Effector memory CD8-positive, alpha-beta T cell (primary cell): ENCODE data around the gene SKIL.

Source experiments
- ATAC-seq: fragments of 150-1000 bp; cut with Tn5 transposase; replicated peaks from 2 replicates; pipeline ENCODE4 v1.10.0; 2021; ENCODE audit warnings: mild to moderate bottlenecking, moderate library complexity
- DNase-seq, 3 experiments: peaks; one replicate each; pipeline ENCODE4 v3.0.0; 2021
- H3K27ac Mint-ChIP-seq, 2 donors: one replicate each; pipeline ENCODE4 v1.8.0; 2022; ENCODE audit warnings: mild to moderate bottlenecking in 2 of 2, mixed read lengths in 2 of 2, moderate library complexity in 2 of 2
- H3K27me3 Mint-ChIP-seq, 2 donors: one replicate each; pipeline ENCODE4 v1.8.0; 2022; ENCODE audit warnings: mixed read lengths in 2 of 2
- H3K36me3 Mint-ChIP-seq: one replicate; pipeline ENCODE4 v1.8.0; 2022; ENCODE audit warnings: mild to moderate bottlenecking, moderate library complexity, mixed read lengths; ENCODE audit not compliant: insufficient read depth
- H3K4me1 Mint-ChIP-seq, 2 donors: one replicate each; pipeline ENCODE4 v1.8.0; 2022; ENCODE audit warnings: low read depth in 2 of 2, mixed read lengths in 2 of 2
- H3K4me3 Mint-ChIP-seq, 2 donors: one replicate each; pipeline ENCODE4 v1.8.0; 2022; ENCODE audit warnings: mild to moderate bottlenecking in 2 of 2, mixed read lengths in 2 of 2, moderate library complexity in 2 of 2
- H3K9me3 Mint-ChIP-seq, 2 donors: one replicate each; pipeline ENCODE4 v1.8.0; 2022; ENCODE audit warnings: mixed read lengths in 2 of 2

Gene SKIL

GRCh38 chr3:170358042-170359010, 811 bp downstream of the SKIL start:
- Mint-ChIP-seq H3K4me1 (peaks cover 18 to 38% of the 10 kb centered on the region in 2 donors), H3K36me3 (peaks cover 51% of the 10 kb centered on the region), H3K27me3 (no peaks in the 10 kb centered on the region), H3K27ac (peak overlapping the region; percentile 91 to 97), H3K4me3 (peak overlapping the region; percentile 73 to 83), H3K9me3 (no peaks in the 10 kb centered on the region)
- peak; percentile 77 to 79 (median 78) for DNase-seq
- ATAC-seq, result peak; percentile 21

- peaks cover 19 to 38% of the 10 kb centered on the region in 2 donors for H3K4me1 Mint-ChIP-seq
- H3K27ac Mint-ChIP-seq, result peak overlapping the region; percentile 91 to 97
- no peaks in the 10 kb centered on the region for H3K27me3 Mint-ChIP-seq
- H3K9me3 Mint-ChIP-seq, result no peaks in the 10 kb centered on the region
- ATAC-seq (no peak), DNase-seq (no peak)
- H3K36me3 Mint-ChIP-seq, result peaks cover 51% of the 10 kb centered on the region
- peak overlapping the region; percentile 73 to 83 for H3K4me3 Mint-ChIP-seq
Measured at GRCh38 chr3:170359178-170359704, 1.7 kb downstream of the SKIL start.

GRCh38 chr3:170360466-170360865, 3.0 kb downstream of the SKIL start:
- Mint-ChIP-seq H3K27me3 (no peaks in the 10 kb centered on the region), H3K9me3 (no peaks in the 10 kb centered on the region), H3K4me1 (peaks cover 19 to 39% of the 10 kb centered on the region in 2 donors), H3K4me3 (no peak overlapping the region), H3K27ac (peak overlapping the region; percentile 17 to 97), H3K36me3 (peaks cover 51% of the 10 kb centered on the region)
- ATAC-seq (no peak), DNase-seq (no peak)

GRCh38 chr3:170360916-170361315, 3.4 kb downstream of the SKIL start:
- DNase-seq (no peak), ATAC-seq (no peak)
- Mint-ChIP-seq H3K4me1 (peaks cover 19 to 37% of the 10 kb centered on the region in 2 donors), H3K9me3 (no peaks in the 10 kb centered on the region), H3K27me3 (no peaks in the 10 kb centered on the region), H3K36me3 (peaks cover 48% of the 10 kb centered on the region), H3K27ac (no peak overlapping the region), H3K4me3 (no peak overlapping the region)

- peak overlapping the region in 1 of 2 donors; percentile 49 for H3K4me3 Mint-ChIP-seq
Measured at GRCh38 chr3:170361711-170362110, 4.2 kb downstream of the SKIL start.

GRCh38 chr3:170363471-170363994, 6.0 kb downstream of the SKIL start:
- ATAC-seq, result no peak
- Mint-ChIP-seq H3K4me1 (peaks cover 11 to 26% of the 10 kb centered on the region in 2 donors), H3K4me3 (peak overlapping the region in 1 of 2 donors; percentile 10), H3K9me3 (no peaks in the 10 kb centered on the region), H3K36me3 (peaks cover 24% of the 10 kb centered on the region), H3K27ac (peak overlapping the region in 1 of 2 donors; percentile 62), H3K27me3 (no peaks in the 10 kb centered on the region)
- no peak for DNase-seq

More at GRCh38 chr3:170361711-170362110, 4.2 kb downstream of the SKIL start:
- Mint-ChIP-seq H3K9me3 (no peaks in the 10 kb centered on the region), H3K27me3 (no peaks in the 10 kb centered on the region), H3K36me3 (peaks cover 40% of the 10 kb centered on the region), H3K27ac (no peak overlapping the region), H3K4me1 (peaks cover 16 to 31% of the 10 kb centered on the region in 2 donors)
- DNase-seq (no peak), ATAC-seq (no peak)

GRCh38 chr3:170364965-170365364, 7.5 kb downstream of the SKIL start:
- Mint-ChIP-seq H3K36me3 (peaks cover 11% of the 10 kb centered on the region), H3K4me3 (no peak overlapping the region), H3K27me3 (no peaks in the 10 kb centered on the region), H3K9me3 (no peaks in the 10 kb centered on the region), H3K4me1 (peaks cover 8 to 20% of the 10 kb centered on the region in 2 donors), H3K27ac (no peak overlapping the region)
- ATAC-seq, result no peak
- no peak for DNase-seq

GRCh38 chr3:170367797-170368196, 10.3 kb downstream of the SKIL start:
- Mint-ChIP-seq H3K9me3 (no peaks in the 10 kb centered on the region), H3K27me3 (no peaks in the 10 kb centered on the region), H3K36me3 (no peaks in the 10 kb centered on the region), H3K27ac (no peak overlapping the region), H3K4me1 (peaks cover 6 to 9% of the 10 kb centered on the region in 2 donors), H3K4me3 (no peak overlapping the region)
- ATAC-seq, result no peak
- DNase-seq, result no peak

- H3K4me3 Mint-ChIP-seq, result no peak overlapping the region
- peaks cover 3% of the 10 kb centered on the region for H3K36me3 Mint-ChIP-seq
- DNase-seq (no peak), ATAC-seq (no peak)
- H3K27me3 Mint-ChIP-seq, result no peaks in the 10 kb centered on the region
- H3K27ac Mint-ChIP-seq, result no peak overlapping the region
- peaks cover 6 to 9% of the 10 kb centered on the region in 2 donors for H3K4me1 Mint-ChIP-seq
- no peaks in the 10 kb centered on the region for H3K9me3 Mint-ChIP-seq
Measured at GRCh38 chr3:170368921-170369320, 11.4 kb downstream of the SKIL start.

GRCh38 chr3:170372190-170372879, 14.8 kb downstream of the SKIL start:
- Mint-ChIP-seq H3K36me3 (peaks cover 8% of the 10 kb centered on the region), H3K4me1 (peaks cover 6 to 11% of the 10 kb centered on the region in 2 donors), H3K27me3 (no peaks in the 10 kb centered on the region), H3K27ac (no peak overlapping the region), H3K9me3 (no peaks in the 10 kb centered on the region), H3K4me3 (no peak overlapping the region)
- no peak for DNase-seq
- ATAC-seq, result no peak

GRCh38 chr3:170383567-170383966, 26.1 kb downstream of the SKIL start:
- H3K27ac Mint-ChIP-seq, result peak overlapping the region; percentile 9 to 72
- ATAC-seq (no peak), DNase-seq (no peak)
- no peaks in the 10 kb centered on the region for H3K27me3 Mint-ChIP-seq
- peaks cover 65% of the 10 kb centered on the region for H3K36me3 Mint-ChIP-seq
- H3K9me3 Mint-ChIP-seq, result no peaks in the 10 kb centered on the region
- H3K4me3 Mint-ChIP-seq, result no peak overlapping the region
- no peaks in the 10 kb centered on the region for H3K4me1 Mint-ChIP-seq

GRCh38 chr3:170386468-170386867, 29.0 kb downstream of the SKIL start:
- Mint-ChIP-seq H3K4me3 (no peak overlapping the region), H3K36me3 (peaks cover 75% of the 10 kb centered on the region), H3K27me3 (no peaks in the 10 kb centered on the region), H3K9me3 (no peaks in the 10 kb centered on the region), H3K4me1 (no peaks in the 10 kb centered on the region), H3K27ac (no peak overlapping the region)
- ATAC-seq (no peak), DNase-seq (no peak)

- DNase-seq (no peak), ATAC-seq (no peak)
- H3K27ac Mint-ChIP-seq, result no peak overlapping the region
- no peaks in the 10 kb centered on the region for H3K9me3 Mint-ChIP-seq
- peaks cover 73% of the 10 kb centered on the region for H3K36me3 Mint-ChIP-seq
- no peaks in the 10 kb centered on the region for H3K4me1 Mint-ChIP-seq
- H3K27me3 Mint-ChIP-seq, result no peaks in the 10 kb centered on the region
- H3K4me3 Mint-ChIP-seq, result no peak overlapping the region
Measured at GRCh38 chr3:170387950-170388349, 30.4 kb downstream of the SKIL start.
